ENCODE data around the gene TUNAR.

- TF ChIP-seq, protein P1, sequence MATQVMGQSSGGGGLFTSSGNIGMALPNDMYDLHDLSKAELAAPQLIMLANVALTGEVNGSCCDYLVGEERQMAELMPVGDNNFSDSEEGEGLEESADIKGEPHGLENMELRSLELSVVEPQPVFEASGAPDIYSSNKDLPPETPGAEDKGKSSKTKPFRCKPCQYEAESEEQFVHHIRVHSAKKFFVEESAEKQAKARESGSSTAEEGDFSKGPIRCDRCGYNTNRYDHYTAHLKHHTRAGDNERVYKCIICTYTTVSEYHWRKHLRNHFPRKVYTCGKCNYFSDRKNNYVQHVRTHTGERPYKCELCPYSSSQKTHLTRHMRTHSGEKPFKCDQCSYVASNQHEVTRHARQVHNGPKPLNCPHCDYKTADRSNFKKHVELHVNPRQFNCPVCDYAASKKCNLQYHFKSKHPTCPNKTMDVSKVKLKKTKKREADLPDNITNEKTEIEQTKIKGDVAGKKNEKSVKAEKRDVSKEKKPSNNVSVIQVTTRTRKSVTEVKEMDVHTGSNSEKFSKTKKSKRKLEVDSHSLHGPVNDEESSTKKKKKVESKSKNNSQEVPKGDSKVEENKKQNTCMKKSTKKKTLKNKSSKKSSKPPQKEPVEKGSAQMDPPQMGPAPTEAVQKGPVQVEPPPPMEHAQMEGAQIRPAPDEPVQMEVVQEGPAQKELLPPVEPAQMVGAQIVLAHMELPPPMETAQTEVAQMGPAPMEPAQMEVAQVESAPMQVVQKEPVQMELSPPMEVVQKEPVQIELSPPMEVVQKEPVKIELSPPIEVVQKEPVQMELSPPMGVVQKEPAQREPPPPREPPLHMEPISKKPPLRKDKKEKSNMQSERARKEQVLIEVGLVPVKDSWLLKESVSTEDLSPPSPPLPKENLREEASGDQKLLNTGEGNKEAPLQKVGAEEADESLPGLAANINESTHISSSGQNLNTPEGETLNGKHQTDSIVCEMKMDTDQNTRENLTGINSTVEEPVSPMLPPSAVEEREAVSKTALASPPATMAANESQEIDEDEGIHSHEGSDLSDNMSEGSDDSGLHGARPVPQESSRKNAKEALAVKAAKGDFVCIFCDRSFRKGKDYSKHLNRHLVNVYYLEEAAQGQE (IDR thresholded peaks at IDR 0.05; ENCODE audit: borderline replicate concordance) = no peak
- TF ChIP-seq CTCF (IDR thresholded peaks at IDR 0.05; ENCODE audit: poor library complexity, severe bottlenecking) (no peak), EZH2 (IDR thresholded peaks at IDR 0.05; ENCODE audit: borderline replicate concordance, insufficient read depth, low read length, poor library complexity, severe bottlenecking) (no peak), EP300 (conservative IDR thresholded peaks at IDR 0.05; ENCODE audit: poor library complexity, severe bottlenecking) (no peak)
Measured at GRCh38 chr14:95872777-95873176, 3.9 kb upstream of the TUNAR start.
